WI38 (cell line): ENCODE measurements around the gene TSPAN18.

Experiments
- H3K4me3 ChIP-seq: 2 replicates; pipeline ENCODE4 v1.5.1; 2011; ENCODE audit warnings: low read depth, mild to moderate bottlenecking, control low read depth, low read length
- TF ChIP-seq, protein P1 (sequence below): IDR thresholded peaks from 2 replicates; pipeline ENCODE4 v1.5.1; 2012; ENCODE audit warnings: low read depth, mild to moderate bottlenecking, control low read depth, low read length

The TSPAN18 gene

GRCh38 chr11:44942029-44942955, 215.5 kb downstream of the TSPAN18 start:
- TF ChIP-seq, protein P1, sequence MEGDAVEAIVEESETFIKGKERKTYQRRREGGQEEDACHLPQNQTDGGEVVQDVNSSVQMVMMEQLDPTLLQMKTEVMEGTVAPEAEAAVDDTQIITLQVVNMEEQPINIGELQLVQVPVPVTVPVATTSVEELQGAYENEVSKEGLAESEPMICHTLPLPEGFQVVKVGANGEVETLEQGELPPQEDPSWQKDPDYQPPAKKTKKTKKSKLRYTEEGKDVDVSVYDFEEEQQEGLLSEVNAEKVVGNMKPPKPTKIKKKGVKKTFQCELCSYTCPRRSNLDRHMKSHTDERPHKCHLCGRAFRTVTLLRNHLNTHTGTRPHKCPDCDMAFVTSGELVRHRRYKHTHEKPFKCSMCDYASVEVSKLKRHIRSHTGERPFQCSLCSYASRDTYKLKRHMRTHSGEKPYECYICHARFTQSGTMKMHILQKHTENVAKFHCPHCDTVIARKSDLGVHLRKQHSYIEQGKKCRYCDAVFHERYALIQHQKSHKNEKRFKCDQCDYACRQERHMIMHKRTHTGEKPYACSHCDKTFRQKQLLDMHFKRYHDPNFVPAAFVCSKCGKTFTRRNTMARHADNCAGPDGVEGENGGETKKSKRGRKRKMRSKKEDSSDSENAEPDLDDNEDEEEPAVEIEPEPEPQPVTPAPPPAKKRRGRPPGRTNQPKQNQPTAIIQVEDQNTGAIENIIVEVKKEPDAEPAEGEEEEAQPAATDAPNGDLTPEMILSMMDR = no peak
- H3K4me3 ChIP-seq = no peak overlapping the region

- no peak overlapping the region for H3K4me3 ChIP-seq
- TF ChIP-seq, protein P1 = no peak
Observed at GRCh38 chr11:44943118-44943517, 216.4 kb downstream of the TSPAN18 start.

- TF ChIP-seq, protein P1 = no peak
- H3K4me3 ChIP-seq = no peak overlapping the region
Observed at GRCh38 chr11:44943696-44944095, 216.9 kb downstream of the TSPAN18 start.

- no peak overlapping the region for H3K4me3 ChIP-seq
Observed at GRCh38 chr11:44944181-44944852, 217.6 kb downstream of the TSPAN18 start.

GRCh38 chr11:44944853-44945235, 218.1 kb downstream of the TSPAN18 start:
- no peak overlapping the region for H3K4me3 ChIP-seq
- TF ChIP-seq, protein P1 = no peak

More at GRCh38 chr11:44944181-44944852, 217.6 kb downstream of the TSPAN18 start:
- TF ChIP-seq, protein P1 = no peak

DNA sequence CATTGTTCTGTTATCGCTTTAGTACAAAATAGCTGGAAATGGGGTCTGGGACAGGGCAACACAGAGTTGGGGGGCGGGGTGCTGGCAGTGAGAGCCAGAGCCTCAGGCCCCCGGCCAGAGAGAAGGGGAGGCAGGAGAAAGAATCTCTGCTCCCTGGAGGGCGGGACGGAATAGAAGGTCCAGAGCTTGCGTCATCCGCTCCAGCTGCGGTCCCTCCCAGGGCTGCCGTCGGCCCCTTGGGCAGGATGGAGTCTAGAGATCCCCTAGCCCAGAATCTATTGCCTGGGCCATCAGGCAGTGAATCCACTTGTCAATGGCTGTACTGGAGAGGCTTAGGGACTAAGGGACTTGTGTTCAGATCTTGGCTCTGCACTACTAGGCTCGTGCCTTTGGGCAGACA, 218.9 kb downstream of the TSPAN18 start:
- no peak overlapping the region for H3K4me3 ChIP-seq
- TF ChIP-seq, protein P1 = no peak

GRCh38 chr11:44946263-44946662, 219.5 kb downstream of the TSPAN18 start:
- TF ChIP-seq, protein P1 = no peak
- no peak overlapping the region for H3K4me3 ChIP-seq
